Lower leg skin (tissue), 3 donors: Measurements from ENCODE around the gene MAGI3.

Experiments used
- CTCF ChIP-seq, 3 donors: fragments of 450-650 bp; IDR thresholded peaks; one replicate each; pipeline ENCODE4 v1.5.1; 2016; ENCODE audit warnings: antibody characterized with exemption in 3 of 3, mild to moderate bottlenecking in 3 of 3, moderate library complexity in 2 of 3
- POLR2A ChIP-seq, 2 donors: fragments of 450-650 bp; IDR thresholded peaks; one replicate each; pipeline ENCODE4 v1.6.1; 2016 to 2017; ENCODE audit warnings: antibody characterized with exemption in 2 of 2, mild to moderate bottlenecking in 1 of 2, moderate library complexity in 1 of 2

- TF ChIP-seq CTCF (IDR thresholded peaks at IDR 0.05) = no peak
- TF ChIP-seq POLR2A (IDR thresholded peaks at IDR 0.05) = no peak
These were observed 61.4 kb downstream of the MAGI3 start for GRCh38 chr1:113451710-113452109.
